GM12875 (cell line): ENCODE data around the gene FOXP1.

Source experiments
- H3K4me3 ChIP-seq: one replicate; pipeline ENCODE4 v1.5.1; 2011; ENCODE audit warnings: low read depth, low read length, control low read depth
- TF ChIP-seq, protein P1 (sequence below): IDR thresholded peaks from 2 replicates; pipeline ENCODE4 v1.5.1; 2011; ENCODE audit warnings: low read depth, mild to moderate bottlenecking, control low read depth, inconsistent platforms, low read length, moderate library complexity, borderline replicate concordance; ENCODE audit not compliant: insufficient read depth

FOXP1 gene

DNA sequence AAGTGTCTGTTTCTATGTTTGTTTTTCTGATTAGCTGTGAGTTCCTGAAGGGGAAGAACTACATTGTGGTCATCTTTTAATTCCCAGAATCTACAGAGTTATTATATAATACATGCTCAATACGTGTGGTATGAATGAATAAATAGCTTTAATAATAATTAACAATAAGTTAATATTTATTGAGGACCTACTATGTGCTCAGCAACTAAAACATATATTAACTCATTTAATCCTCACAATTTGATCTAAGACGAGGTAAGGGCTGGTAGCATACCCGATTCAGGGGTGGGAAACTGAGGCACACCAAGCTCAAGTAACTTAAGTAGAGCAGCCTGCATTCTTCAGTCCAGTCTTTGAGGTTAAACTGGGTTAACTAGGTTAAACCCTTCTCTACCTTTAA is 553.8 kb downstream of the FOXP1 start:
- TF ChIP-seq, protein P1, sequence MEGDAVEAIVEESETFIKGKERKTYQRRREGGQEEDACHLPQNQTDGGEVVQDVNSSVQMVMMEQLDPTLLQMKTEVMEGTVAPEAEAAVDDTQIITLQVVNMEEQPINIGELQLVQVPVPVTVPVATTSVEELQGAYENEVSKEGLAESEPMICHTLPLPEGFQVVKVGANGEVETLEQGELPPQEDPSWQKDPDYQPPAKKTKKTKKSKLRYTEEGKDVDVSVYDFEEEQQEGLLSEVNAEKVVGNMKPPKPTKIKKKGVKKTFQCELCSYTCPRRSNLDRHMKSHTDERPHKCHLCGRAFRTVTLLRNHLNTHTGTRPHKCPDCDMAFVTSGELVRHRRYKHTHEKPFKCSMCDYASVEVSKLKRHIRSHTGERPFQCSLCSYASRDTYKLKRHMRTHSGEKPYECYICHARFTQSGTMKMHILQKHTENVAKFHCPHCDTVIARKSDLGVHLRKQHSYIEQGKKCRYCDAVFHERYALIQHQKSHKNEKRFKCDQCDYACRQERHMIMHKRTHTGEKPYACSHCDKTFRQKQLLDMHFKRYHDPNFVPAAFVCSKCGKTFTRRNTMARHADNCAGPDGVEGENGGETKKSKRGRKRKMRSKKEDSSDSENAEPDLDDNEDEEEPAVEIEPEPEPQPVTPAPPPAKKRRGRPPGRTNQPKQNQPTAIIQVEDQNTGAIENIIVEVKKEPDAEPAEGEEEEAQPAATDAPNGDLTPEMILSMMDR = no peak
- no peak overlapping the region for H3K4me3 ChIP-seq

DNA sequence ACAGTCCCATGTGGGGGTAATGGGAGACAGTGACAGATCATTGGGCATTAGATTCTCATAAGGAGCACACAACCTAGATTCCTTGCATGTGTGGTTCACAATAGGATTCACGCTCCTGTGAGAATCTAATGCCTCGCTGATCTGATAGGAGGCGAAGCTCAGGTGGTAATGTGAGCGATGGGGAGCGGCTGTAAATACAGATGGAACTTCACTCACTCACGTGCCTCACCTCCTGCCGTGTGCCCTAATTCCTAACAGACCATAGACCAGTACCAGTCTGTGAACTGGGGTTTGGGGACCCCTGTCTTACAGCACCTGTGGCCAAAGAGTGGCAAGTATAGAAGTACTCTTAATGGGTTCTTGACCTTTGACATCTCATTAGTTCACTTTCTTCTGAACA is 554.7 kb downstream of the FOXP1 start:
- H3K4me3 ChIP-seq = no peak overlapping the region
- TF ChIP-seq, protein P1 = no peak

DNA sequence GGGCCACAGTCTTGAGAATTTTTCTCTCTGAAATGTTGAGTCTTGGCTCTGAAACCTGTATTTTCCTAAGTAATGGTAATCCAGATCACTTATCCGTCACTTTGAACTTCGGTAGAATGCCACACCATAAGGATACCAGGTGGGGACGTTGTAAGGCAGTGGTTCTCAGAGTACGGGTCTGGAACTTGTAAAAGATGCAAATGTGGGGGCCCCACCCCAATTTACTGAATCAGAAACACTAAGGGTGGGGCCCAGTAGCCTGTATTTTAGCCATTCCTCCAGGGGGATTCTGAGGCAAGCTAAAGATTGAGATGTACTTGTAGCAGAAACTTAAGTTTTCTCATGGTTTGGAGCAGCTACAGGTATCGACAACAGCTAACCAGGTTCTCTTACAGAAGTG is 555.3 kb downstream of the FOXP1 start:
- TF ChIP-seq, protein P1 = no peak
- H3K4me3 ChIP-seq = no peak overlapping the region

DNA sequence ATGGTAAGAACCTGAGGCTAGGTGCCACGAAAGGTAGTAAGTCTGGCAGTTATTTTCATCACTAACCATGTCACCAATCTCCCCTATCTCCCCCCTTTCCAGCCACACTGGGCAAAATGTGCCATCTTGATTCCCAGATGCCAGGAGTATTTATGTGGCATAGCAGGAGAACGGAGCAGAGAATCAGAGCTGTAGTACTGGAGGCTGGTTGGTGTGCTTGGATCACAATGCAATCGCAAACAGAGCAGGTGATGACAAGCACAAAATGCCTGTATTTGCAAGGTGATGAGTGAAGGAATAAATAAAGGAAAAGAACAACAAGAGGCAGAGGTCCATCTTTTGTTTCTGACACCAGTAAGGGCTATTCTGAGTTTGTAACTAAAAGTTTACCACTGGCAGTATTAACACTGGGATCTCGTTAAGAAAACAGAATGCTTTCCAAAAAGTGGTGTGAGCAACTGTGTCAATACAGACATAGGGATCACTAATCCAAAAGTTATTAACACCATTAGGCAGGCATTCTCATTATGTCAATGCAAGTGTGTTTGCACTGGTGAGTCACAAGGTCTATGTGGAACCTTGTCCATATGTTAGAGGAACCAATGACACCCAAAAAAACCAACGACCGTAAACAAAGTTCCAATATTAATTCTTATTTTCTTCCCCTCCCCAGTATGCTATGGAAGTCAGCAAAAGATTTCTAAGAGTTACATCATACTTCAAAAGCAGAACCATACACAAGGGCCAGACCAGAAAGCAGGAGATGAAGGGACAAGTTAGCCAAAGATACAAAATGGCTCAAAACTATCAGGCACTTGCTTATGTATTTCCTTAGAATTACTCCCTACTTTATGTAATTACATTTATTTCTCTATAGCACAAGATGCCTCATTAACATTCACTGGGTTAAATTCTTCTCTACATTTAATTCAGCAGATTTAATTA is 556.6 kb downstream of the FOXP1 start:
- H3K4me3 ChIP-seq = no peak overlapping the region
- TF ChIP-seq, protein P1 = no peak

DNA sequence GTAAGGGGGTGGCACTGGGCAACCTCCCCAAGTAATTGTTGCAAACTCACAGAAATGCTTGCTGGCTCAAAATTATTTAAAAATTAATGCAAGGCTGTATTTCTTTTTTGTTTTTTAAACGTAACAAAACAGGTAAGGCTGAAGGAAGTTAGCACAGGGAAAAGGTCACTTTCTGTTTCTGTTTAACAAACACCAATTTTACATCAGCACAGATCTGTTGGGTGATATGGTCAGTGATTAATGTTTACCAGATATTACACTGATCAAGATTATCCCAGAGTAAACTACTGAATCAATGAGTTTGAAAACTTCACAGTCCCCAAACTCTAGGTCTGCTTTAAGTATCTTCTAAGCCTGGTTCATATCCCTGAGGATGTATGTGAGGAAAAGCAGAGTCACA is 558.0 kb downstream of the FOXP1 start:
- TF ChIP-seq, protein P1 = no peak
- H3K4me3 ChIP-seq = no peak overlapping the region

DNA sequence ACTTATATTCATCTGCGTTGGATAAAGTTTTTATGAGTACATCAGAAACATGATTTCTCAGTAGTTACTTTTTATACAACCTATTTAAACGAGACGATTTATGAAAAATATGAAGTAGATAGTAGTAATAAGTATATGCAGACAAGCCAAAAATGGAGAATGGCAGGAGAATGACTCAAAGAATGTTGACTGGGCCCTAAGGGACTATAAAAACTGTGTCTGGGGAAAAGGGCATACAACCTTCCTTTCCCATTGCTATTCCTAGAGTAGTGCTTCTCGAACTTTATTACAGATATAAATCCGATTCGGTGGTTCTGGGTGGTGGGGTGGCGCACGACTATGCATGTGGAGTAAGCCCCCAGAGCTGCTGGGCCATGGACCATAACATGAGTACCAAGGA is 558.5 kb downstream of the FOXP1 start:
- TF ChIP-seq, protein P1 = no peak
- H3K4me3 ChIP-seq = no peak overlapping the region
